Smooth muscle cell (in vitro differentiated cells): ENCODE data around the gene BCL11B. TPM values are rescaled to one million over a fixed set of nuclear protein-coding genes. Genes with fewer than 3 reads are reported as not detected.

Experiments
- DNase-seq: peaks from one replicate; lab custom pipeline; 2025; ENCODE audit not compliant: unreplicated experiment; lab: John Stamatoyannopoulos, UW
- H2AFZ ChIP-seq: fragments of 200-600 bp; sonication (generic); 2 replicates; pipeline ENCODE4 v1.6.0; 2016; ENCODE audit warnings: antibody characterized with exemption, low read depth, mild to moderate bottlenecking
- H3F3A ChIP-seq: fragments of 200-600 bp; sonication (generic); 2 replicates; pipeline ENCODE4 v1.6.0; 2017; ENCODE audit warnings: antibody characterized with exemption, low read depth
- H3K27ac ChIP-seq: fragments of 200-600 bp; sonication (generic); 2 replicates; pipeline ENCODE4 v1.5.1; 2016; ENCODE audit warnings: low read depth, mild to moderate bottlenecking
- H3K27me3 ChIP-seq: fragments of 200-600 bp; sonication (generic); 2 replicates; pipeline ENCODE4 v1.6.1; 2016; ENCODE audit warnings: low read depth, mild to moderate bottlenecking
- H3K36me3 ChIP-seq: fragments of 200-600 bp; sonication (generic); 2 replicates; pipeline ENCODE4 v1.5.1; 2016; ENCODE audit warnings: low read depth
- H3K4me1 ChIP-seq: fragments of 200-600 bp; sonication (generic); 2 replicates; pipeline ENCODE4 v1.5.1; 2016; ENCODE audit warnings: low read depth
- H3K4me2 ChIP-seq: fragments of 200-600 bp; sonication (generic); 2 replicates; pipeline ENCODE4 v1.6.0; 2016; ENCODE audit warnings: mild to moderate bottlenecking
- H3K4me3 ChIP-seq: fragments of 200-600 bp; sonication (generic); 2 replicates; pipeline ENCODE4 v1.5.1; 2016; ENCODE audit warnings: mild to moderate bottlenecking
- H3K79me2 ChIP-seq: fragments of 200-600 bp; sonication (generic); 2 replicates; pipeline ENCODE4 v1.6.0; 2016; ENCODE audit warnings: low read depth, mild to moderate bottlenecking
- H3K9ac ChIP-seq: fragments of 200-600 bp; sonication (generic); 2 replicates; pipeline ENCODE4 v1.6.0; 2016; ENCODE audit warnings: low read depth
- H3K9me3 ChIP-seq: fragments of 200-600 bp; sonication (generic); replicated peaks from 2 replicates; pipeline ENCODE4 v1.5.1; 2016; ENCODE audit warnings: low read depth
- H4K20me1 ChIP-seq: fragments of 200-600 bp; sonication (generic); 2 replicates; pipeline ENCODE4 v1.6.0; 2016; ENCODE audit warnings: low read depth
- CTCF ChIP-seq: fragments of 200-600 bp; sonication (generic); IDR thresholded peaks from 2 replicates; pipeline ENCODE4 v1.5.1; 2017; ENCODE audit warnings: borderline replicate concordance, mild to moderate bottlenecking, antibody characterized with exemption; ENCODE audit not compliant: insufficient read depth, poor library complexity, severe bottlenecking
- WGBS: methylation state at CpG from one replicate; pipeline ENCODE4 v1.1.7; 2016; ENCODE audit warnings: low lambda C conversion rate; 5-methylcytosine and 5-hydroxymethylcytosine counted together
- polyA plus RNA-seq: library from polyadenylated mRNA; unstranded; fragments of >200 nt; fragmentation: Nextera tagmentation; extraction: Ambion mirVana; gene quantifications from 2 replicates; pipeline ENCODE4 v1.2.1, GENCODE V29; 2016
- total RNA-seq: library from RNA; depleted of rRNA; stranded (reverse); fragments of >200 nt; gene quantifications from 2 replicates; pipeline ENCODE4 v1.2.3, GENCODE V29; 2014

Gene BCL11B
- total and polyA plus RNA-seq, 2 experiments from 2014 or later, result 0.56 to 3.0 TPM

- 92% methylated on average over 17 of the region's 17 CpGs for WGBS
- H3K4me3 ChIP-seq, result no peak overlapping the region
- H3K36me3 ChIP-seq, result no peaks in the 10 kb centered on the region
- H3K27me3 ChIP-seq, result no peaks in the 10 kb centered on the region
- no peak overlapping the region for H3K9ac ChIP-seq
- no peaks in the 10 kb centered on the region for H3K4me1 ChIP-seq
- no peak for DNase-seq
- no peak overlapping the region for H2AFZ ChIP-seq
- H3K79me2 ChIP-seq, result no peaks in the 10 kb centered on the region
- H4K20me1 ChIP-seq, result no peaks in the 10 kb centered on the region
- H3K27ac ChIP-seq, result no peak overlapping the region
- no peak for TF ChIP-seq CTCF
- H3K9me3 ChIP-seq, result no peaks in the 10 kb centered on the region
- no peaks in the 10 kb centered on the region for H3F3A ChIP-seq
- no peak overlapping the region for H3K4me2 ChIP-seq
These were observed 151.3 kb downstream of the BCL11B start for GRCh38 chr14:99120526-99121318.

GRCh38 chr14:99119554-99120525 is 152.2 kb downstream of the BCL11B start:
- no peaks in the 10 kb centered on the region for H3K79me2 ChIP-seq
- H3K27me3 ChIP-seq, result no peaks in the 10 kb centered on the region
- TF ChIP-seq CTCF, result no peak
- DNase-seq, result no peak
- H3K9me3 ChIP-seq, result no peaks in the 10 kb centered on the region
- H2AFZ ChIP-seq, result no peak overlapping the region
- H3K36me3 ChIP-seq, result no peaks in the 10 kb centered on the region
- 89% methylated on average over 18 of the region's 18 CpGs for WGBS
- no peaks in the 10 kb centered on the region for H3K4me1 ChIP-seq
- no peak overlapping the region for H3K9ac ChIP-seq
- no peaks in the 10 kb centered on the region for H4K20me1 ChIP-seq
- no peak overlapping the region for H3K4me3 ChIP-seq
- H3K27ac ChIP-seq, result no peak overlapping the region
- no peaks in the 10 kb centered on the region for H3F3A ChIP-seq
- no peak overlapping the region for H3K4me2 ChIP-seq

Other genes with a start within 250 kb of the BCL11B start
- 74.9 and 78.2 TPM in 2 replicates for gene SETD3, start 208.7 kb upstream of the BCL11B start, total RNA-seq
- gene SETD3, start 208.7 kb upstream of the BCL11B start, polyA plus RNA-seq, result 41.5 and 49.2 TPM in 2 replicates
- gene CCNK, start 209.2 kb upstream of the BCL11B start, total RNA-seq, result 32.9 and 45.0 TPM in 2 replicates
- gene CCNK, start 209.2 kb upstream of the BCL11B start, polyA plus RNA-seq, result 14.6 and 22.7 TPM in 2 replicates